DOHH2 (cell line): ENCODE measurements around the gene MMP14.
A peak's percentile ranks its signal among the peaks of the same experiment; 100 is the strongest.

Source experiments
- H3F3A ChIP-seq: fragments of 200-600 bp; sonication (generic), shearing (Covaris generic); 2 replicates; pipeline ENCODE4 v1.6.0; 2016; ENCODE audit warnings: antibody characterized with exemption, mild to moderate bottlenecking; ENCODE audit not compliant: control insufficient read depth, insufficient read depth
- H3K27ac ChIP-seq: fragments of 200-600 bp; sonication (generic); 2 replicates; pipeline ENCODE4 v1.5.1; 2014; ENCODE audit warnings: low read depth, mild to moderate bottlenecking, low read length, moderate library complexity
- H3K27me3 ChIP-seq: fragments of 200-600 bp; sonication (generic); 2 replicates; pipeline ENCODE4 v1.6.1; 2014; ENCODE audit warnings: mild to moderate bottlenecking, low read length, mixed read lengths; ENCODE audit not compliant: control insufficient read depth
- H3K36me3 ChIP-seq: fragments of 200-600 bp; sonication (generic); 2 replicates; pipeline ENCODE4 v1.6.1; 2014; ENCODE audit warnings: mild to moderate bottlenecking, low read length, moderate library complexity, mixed read lengths; ENCODE audit not compliant: control insufficient read depth
- H3K4me1 ChIP-seq: fragments of 200-600 bp; sonication (generic); 2 replicates; pipeline ENCODE4 v1.6.1; 2014; ENCODE audit warnings: mild to moderate bottlenecking, low read length, mixed read lengths; ENCODE audit not compliant: control insufficient read depth
- H3K4me2 ChIP-seq: fragments of 200-600 bp; sonication (generic); 2 replicates; pipeline ENCODE4 v1.6.0; 2014; ENCODE audit warnings: mild to moderate bottlenecking, low read length, moderate library complexity
- H3K4me3 ChIP-seq: fragments of 200-600 bp; sonication (generic); 2 replicates; pipeline ENCODE4 v1.5.1; 2014; ENCODE audit warnings: mild to moderate bottlenecking, low read length, mixed read lengths
- H3K79me2 ChIP-seq: fragments of 200-600 bp; sonication (generic); 2 replicates; pipeline ENCODE4 v1.6.1; 2014; ENCODE audit warnings: mild to moderate bottlenecking, low read length, mixed read lengths; ENCODE audit not compliant: control insufficient read depth
- H3K9me2 ChIP-seq: fragments of 200-600 bp; sonication (generic); replicated peaks from 2 replicates; pipeline ENCODE4 v1.6.1; 2014; ENCODE audit warnings: mild to moderate bottlenecking, low read length, mixed read lengths; ENCODE audit not compliant: control insufficient read depth
- H3K9me3 ChIP-seq: fragments of 200-600 bp; sonication (generic); 2 replicates; pipeline ENCODE4 v1.6.1; 2014; ENCODE audit warnings: antibody characterized with exemption, low read length, mixed read lengths; ENCODE audit not compliant: control insufficient read depth, insufficient read depth
- H4K20me1 ChIP-seq: fragments of 200-600 bp; sonication (generic); 2 replicates; pipeline ENCODE4 v1.6.0; 2014; ENCODE audit warnings: low read depth, mild to moderate bottlenecking, antibody characterized with exemption, low read length, moderate library complexity; ENCODE audit not compliant: control insufficient read depth, insufficient read depth
- CTCF ChIP-seq: fragments of 200-600 bp; sonication (generic); IDR thresholded peaks from one replicate; pipeline ENCODE4 v1.5.1; 2014; ENCODE audit warnings: antibody characterized with exemption, mild to moderate bottlenecking, low read depth, low read length; ENCODE audit not compliant: poor library complexity, severe bottlenecking
- EZH2phosphoT487 ChIP-seq: fragments of 200-600 bp; sonication (generic); IDR thresholded peaks from 2 replicates; pipeline ENCODE4 v1.6.1; 2017; ENCODE audit warnings: borderline replicate concordance, mild to moderate bottlenecking, antibody characterized with exemption, low read length, moderate library complexity, mixed read lengths

Gene MMP14

GRCh38 chr14:22812744-22813143 is 23.6 kb upstream of the MMP14 start:
- Histone ChIP-seq H3K27me3 (no peaks in the 10 kb centered on the region), H3K36me3 (peaks cover 42% of the 10 kb centered on the region), H3F3A (peaks cover 48% of the 10 kb centered on the region), H3K4me1 (peaks cover 82% of the 10 kb centered on the region), H3K27ac (peak overlapping the region; percentile 100), H3K9me2 (no peaks in the 10 kb centered on the region), H3K9me3 (no peaks in the 10 kb centered on the region), H4K20me1 (no peaks in the 10 kb centered on the region), H3K4me2 (peak overlapping the region; percentile 97), H3K79me2 (peaks cover 77% of the 10 kb centered on the region), H3K4me3 (peak overlapping the region; percentile 97)
- no peak for TF ChIP-seq EZH2phosphoT487
- TF ChIP-seq CTCF: peak; percentile 57

- H4K20me1 ChIP-seq: no peaks in the 10 kb centered on the region
- H3K4me2 ChIP-seq: peak overlapping the region; percentile 97
- TF ChIP-seq EZH2phosphoT487 (no peak), CTCF (no peak)
- peaks cover 74% of the 10 kb centered on the region for H3K79me2 ChIP-seq
- no peaks in the 10 kb centered on the region for H3K9me2 ChIP-seq
- peaks cover 42% of the 10 kb centered on the region for H3K36me3 ChIP-seq
- peak overlapping the region; percentile 100 for H3K27ac ChIP-seq
- H3K9me3 ChIP-seq: no peaks in the 10 kb centered on the region
- H3K4me1 ChIP-seq: peaks cover 82% of the 10 kb centered on the region
- peaks cover 49% of the 10 kb centered on the region for H3F3A ChIP-seq
- no peaks in the 10 kb centered on the region for H3K27me3 ChIP-seq
- peak overlapping the region; percentile 97 for H3K4me3 ChIP-seq
Observed at GRCh38 chr14:22813145-22813544, 23.2 kb upstream of the MMP14 start.

GRCh38 chr14:22814373-22814772 is 22.0 kb upstream of the MMP14 start:
- H4K20me1 ChIP-seq: no peaks in the 10 kb centered on the region
- no peaks in the 10 kb centered on the region for H3K9me2 ChIP-seq
- peak overlapping the region; percentile 97 for H3K4me2 ChIP-seq
- peak overlapping the region; percentile 97 for H3K4me3 ChIP-seq
- no peaks in the 10 kb centered on the region for H3K9me3 ChIP-seq
- peak overlapping the region; percentile 100 for H3K27ac ChIP-seq
- peaks cover 40% of the 10 kb centered on the region for H3F3A ChIP-seq
- H3K4me1 ChIP-seq: peaks cover 82% of the 10 kb centered on the region
- no peaks in the 10 kb centered on the region for H3K27me3 ChIP-seq
- peak; percentile 51 for TF ChIP-seq CTCF
- no peak for TF ChIP-seq EZH2phosphoT487
- peaks cover 64% of the 10 kb centered on the region for H3K79me2 ChIP-seq
- peaks cover 35% of the 10 kb centered on the region for H3K36me3 ChIP-seq
